WTC11 (cell line): ENCODE measurements around the gene MAP3K2. TPM values are rescaled to one million over a fixed set of nuclear protein-coding genes. Genes with fewer than 3 reads are reported as not detected.

Experiments used
- ATAC-seq: fragments of 200-7000 bp; cut with Tn5 transposase; 2 replicates; pipeline ENCODE4 v1.10.0; 2021; ENCODE audit warnings: mild to moderate bottlenecking, moderate library complexity
- CTCF ChIA-PET: fragments of 300-600 bp; sonication (Branson Sonifier 250); formaldehyde crosslinking; loops from one replicate; lab custom pipeline; 2021; ENCODE audit warnings: antibody characterized with exemption; lab: Charles Lee
- POLR2A ChIA-PET: fragments of 350-600 bp; sonication (Branson Sonifier 250); formaldehyde crosslinking; loops from one replicate; lab custom pipeline; 2021; ENCODE audit warnings: antibody characterized with exemption; lab: Charles Lee
- DNase-seq: peaks from one replicate; pipeline ENCODE4 v3.0.0; 2021; ENCODE audit warnings: low spot score
- H3K27ac Mint-ChIP-seq: 2 replicates; pipeline ENCODE4 v1.8.0; 2021; ENCODE audit warnings: mixed read lengths
- H3K27me3 Mint-ChIP-seq: 2 replicates; pipeline ENCODE4 v1.8.0; 2021; ENCODE audit warnings: low read depth, mild to moderate bottlenecking, moderate library complexity, mixed read lengths
- H3K36me3 Mint-ChIP-seq: 2 replicates; pipeline ENCODE4 v1.8.0; 2021; ENCODE audit warnings: mixed read lengths
- H3K4me1 Mint-ChIP-seq: 2 replicates; pipeline ENCODE4 v1.8.0; 2022; ENCODE audit warnings: mixed read lengths
- H3K4me3 Mint-ChIP-seq: 2 replicates; pipeline ENCODE4 v1.8.0; 2021; ENCODE audit warnings: mild to moderate bottlenecking, moderate library complexity, mixed read lengths
- H3K9me3 Mint-ChIP-seq: 2 replicates; pipeline ENCODE4 v1.8.0; 2021; ENCODE audit warnings: mixed read lengths
- CTCF ChIP-seq: fragments of 200-600 bp; IDR thresholded peaks from 2 replicates; pipeline ENCODE4 v1.8.0; 2022; ENCODE audit warnings: antibody characterized with exemption
- GABPB1 ChIP-seq: sonication (generic); formaldehyde crosslinking; IDR thresholded peaks from 2 replicates; pipeline ENCODE4 v1.8.1; 2023; ENCODE audit warnings: mild to moderate bottlenecking, missing genetic modification reagents
- GTF2I ChIP-seq: fragments of 250-450 bp; sonication (Bioruptor Pico); conservative IDR thresholded peaks from 2 replicates; pipeline ENCODE4 v1.4.0; 2021; ENCODE audit warnings: mild to moderate bottlenecking
- HMGA2 ChIP-seq: fragments of 250-450 bp; sonication (Bioruptor Pico); IDR thresholded peaks from 2 replicates; pipeline ENCODE4 v1.4.0; 2021; ENCODE audit warnings: mild to moderate bottlenecking, moderate library complexity
- NFE2L1 ChIP-seq: sonication (generic); formaldehyde crosslinking; IDR thresholded peaks from 2 replicates; pipeline ENCODE4 v1.8.1; 2023; ENCODE audit warnings: missing genetic modification reagents
- PRDM15 ChIP-seq: sonication (generic); formaldehyde crosslinking; IDR thresholded peaks from 2 replicates; pipeline ENCODE4 v1.8.0; 2022; ENCODE audit warnings: missing genetic modification reagents
- SMAD4 ChIP-seq: sonication (generic); formaldehyde crosslinking; IDR thresholded peaks from 2 replicates; pipeline ENCODE4 v1.8.0; 2022; ENCODE audit warnings: mild to moderate bottlenecking, missing genetic modification reagents
- SP1 ChIP-seq: sonication (generic); formaldehyde crosslinking; conservative IDR thresholded peaks from 2 replicates; pipeline ENCODE4 v1.8.1; 2022; ENCODE audit warnings: missing genetic modification reagents
- STAT6 ChIP-seq: sonication (generic); formaldehyde crosslinking; conservative IDR thresholded peaks from 2 replicates; pipeline ENCODE4 v1.8.1; 2023; ENCODE audit warnings: mild to moderate bottlenecking, low read depth, missing genetic modification reagents, moderate library complexity
- ZNF121 ChIP-seq: sonication (generic); formaldehyde crosslinking; IDR thresholded peaks from 2 replicates; pipeline ENCODE4 v1.8.0; 2023; ENCODE audit warnings: missing genetic modification reagents
- ZNF396 ChIP-seq: fragments of 250-450 bp; sonication (Bioruptor Pico); IDR thresholded peaks from 2 replicates; pipeline ENCODE4 v1.8.0; 2021; ENCODE audit warnings: mild to moderate bottlenecking, moderate library complexity, borderline replicate concordance
- total RNA-seq: library from RNA; stranded (reverse); gene quantifications from 3 replicates; pipeline ENCODE4 v1.2.3, GENCODE V29; 2021

The MAP3K2 gene
- total RNA-seq, 1 experiment from 2014 or later, result 26.9 TPM

GRCh38 chr2:127347734-127348392 is 39.9 kb downstream of the MAP3K2 start (continued):
- TF ChIP-seq STAT6 (CRISPR knock-in tag) (no peak), CTCF (no peak), PRDM15 (CRISPR knock-in tag) (no peak)
- TF ChIP-seq, all 79 proteins: peak for 0

- ChIA-PET CTCF (no interaction called here), POLR2A (no interaction called here)
- H3K27me3 Mint-ChIP-seq, result no peaks in the 10 kb centered on the region; the same call in 1 of the 2 replicates
- H3K27ac Mint-ChIP-seq, result 0 out of 2 replicates have a peak overlapping the region, but pooled peaks have one; percentile 13
- no peak for TF ChIP-seq GABPB1 (CRISPR knock-in tag)
- no peak for TF ChIP-seq NFE2L1 (CRISPR knock-in tag)
- TF ChIP-seq ZNF396 (CRISPR knock-in tag), result no peak
- no peak for TF ChIP-seq PRDM15 (CRISPR knock-in tag)
- TF ChIP-seq HMGA2, result no peak
- no peak for TF ChIP-seq GTF2I (CRISPR knock-in tag)
- TF ChIP-seq SMAD4 (CRISPR knock-in tag), result no peak
- no peak for TF ChIP-seq SP1
- no peak for TF ChIP-seq ZNF121 (CRISPR knock-in tag)
- H3K4me1 Mint-ChIP-seq, result peaks cover 3% of the 10 kb centered on the region; the same call in 1 of the 2 replicates
- peaks cover 7% of the 10 kb centered on the region for H3K9me3 Mint-ChIP-seq
- no peak overlapping the region for H3K4me3 Mint-ChIP-seq
- ATAC-seq, result no peak
- no peak for DNase-seq
- H3K36me3 Mint-ChIP-seq, result peaks cover 4% of the 10 kb centered on the region
These were observed 40.8 kb downstream of the MAP3K2 start for GRCh38 chr2:127347015-127347414.
